ENCODE measurements around the gene RFX1.
A peak's percentile ranks its signal among the peaks of the same experiment; 100 is the strongest.
"Not testable (repeated sequence)": the region's sequence is repeated elsewhere in the genome, so short reads cannot be mapped to it uniquely, and the experiment has no call there.

Gene RFX1

GRCh38 chr19:13978351-13979243 lies 27.5 kb downstream of the RFX1 start:
- Histone ChIP-seq H3K27me3 (peaks cover 26% of the 10 kb centered on the region), H3K4me1 (ENCODE audit: control insufficient read depth in 1 of 2, insufficient read depth in 1 of 2, low read depth in 1 of 2, low read length in 1 of 2) (peaks cover 11 to 16% of the 10 kb centered on the region in 2 experiments), H3K9me3 (no peaks in the 10 kb centered on the region), H3K27ac (no peak overlapping the region), H3K36me3 (peaks cover 70% of the 10 kb centered on the region), H3K4me3 (ENCODE audit: low read depth in 1 of 2, low read length in 1 of 2) (peak overlapping the region in 1 of 2 experiments; percentile 24)
- no peak for TF ChIP-seq CTCF (IDR thresholded peaks at IDR 0.05)

- Histone ChIP-seq H3K4me3 (ENCODE audit: low read depth in 1 of 2, low read length in 1 of 2) (no peak overlapping the region), H3K36me3 (peaks cover 71% of the 10 kb centered on the region), H3K9me3 (no peaks in the 10 kb centered on the region), H3K27me3 (peaks cover 26% of the 10 kb centered on the region), H3K27ac (no peak overlapping the region), H3K4me1 (ENCODE audit: control insufficient read depth in 1 of 2, insufficient read depth in 1 of 2, low read depth in 1 of 2, low read length in 1 of 2) (peaks cover 11 to 16% of the 10 kb centered on the region in 2 experiments)
- TF ChIP-seq CTCF (IDR thresholded peaks at IDR 0.05), result no peak
These were observed 28.3 kb downstream of the RFX1 start for GRCh38 chr19:13977803-13978202.

- peaks cover 69% of the 10 kb centered on the region for H3K36me3 ChIP-seq
- TF ChIP-seq CTCF (IDR thresholded peaks at IDR 0.05), result no peak
- no peaks in the 10 kb centered on the region for H3K9me3 ChIP-seq
- H3K4me3 ChIP-seq (ENCODE audit: low read depth in 1 of 2, low read length in 1 of 2), result no peak overlapping the region
- peaks cover 11 to 16% of the 10 kb centered on the region in 2 experiments for H3K4me1 ChIP-seq (ENCODE audit: control insufficient read depth in 1 of 2, insufficient read depth in 1 of 2, low read depth in 1 of 2, low read length in 1 of 2)
- H3K27ac ChIP-seq, result no peak overlapping the region
- peaks cover 26% of the 10 kb centered on the region for H3K27me3 ChIP-seq
These were observed 29.7 kb downstream of the RFX1 start for GRCh38 chr19:13976446-13976845.

GRCh38 chr19:13975870-13976269 lies 30.2 kb downstream of the RFX1 start:
- Histone ChIP-seq H3K4me3 (ENCODE audit: low read depth in 1 of 2, low read length in 1 of 2) (no peak overlapping the region), H3K4me1 (ENCODE audit: control insufficient read depth in 1 of 2, insufficient read depth in 1 of 2, low read depth in 1 of 2, low read length in 1 of 2) (peaks cover 11 to 16% of the 10 kb centered on the region in 2 experiments), H3K27me3 (peaks cover 26% of the 10 kb centered on the region), H3K36me3 (peaks cover 66% of the 10 kb centered on the region), H3K27ac (no peak overlapping the region), H3K9me3 (no peaks in the 10 kb centered on the region)
- TF ChIP-seq CTCF (IDR thresholded peaks at IDR 0.05), result no peak

- TF ChIP-seq CTCF (IDR thresholded peaks at IDR 0.05), result no peak
- no peak overlapping the region for H3K4me3 ChIP-seq (ENCODE audit: low read depth in 1 of 2, low read length in 1 of 2)
- peaks cover 65% of the 10 kb centered on the region for H3K36me3 ChIP-seq
- no peak overlapping the region for H3K27ac ChIP-seq
- H3K9me3 ChIP-seq, result no peaks in the 10 kb centered on the region
- H3K4me1 ChIP-seq (ENCODE audit: control insufficient read depth in 1 of 2, insufficient read depth in 1 of 2, low read depth in 1 of 2, low read length in 1 of 2), result peaks cover 5 to 9% of the 10 kb centered on the region in 2 experiments
- peaks cover 14% of the 10 kb centered on the region for H3K27me3 ChIP-seq
These were observed 32.0 kb downstream of the RFX1 start for GRCh38 chr19:13974073-13974472.

GRCh38 chr19:13973479-13973878 lies 32.6 kb downstream of the RFX1 start:
- H3K27ac ChIP-seq, result not testable (repeated sequence)

More at GRCh38 chr19:13973479-13973878, 32.6 kb downstream of the RFX1 start:
- H3K9me3 ChIP-seq; H3K4me3 ChIP-seq (ENCODE audit: low read depth in 1 of 2, low read length in 1 of 2); H3K4me1 ChIP-seq (ENCODE audit: control insufficient read depth in 1 of 2, insufficient read depth in 1 of 2, low read depth in 1 of 2, low read length in 1 of 2); H3K27me3 ChIP-seq: not testable (repeated sequence)
- peaks cover 71% of the 10 kb centered on the region for H3K36me3 ChIP-seq
